ENCODE data around the gene HSP90AB1. TPM values are rescaled to one million over a fixed set of nuclear protein-coding genes. Genes with fewer than 3 reads are reported as not detected.

The HSP90AB1 gene
- total RNA-seq, 4 donors from 2014 or later = 356 to 729 (median 499) TPM

- TF ChIP-seq EP300 (IDR thresholded peaks at IDR 0.05) (no peak), POLR2A (IDR thresholded peaks at IDR 0.05; ENCODE audit: low read depth) (no peak), CTCF (IDR thresholded peaks at IDR 0.05) (no peak), POLR2AphosphoS5 (IDR thresholded peaks at IDR 0.05) (no peak)
- intact Hi-C loops (cut with DNase I) = no loop called here
- Histone ChIP-seq H3K36me3 (peaks cover 49 to 80% (median 78%) of the 10 kb centered on the region in 4 donors), H3K9me3 (no peaks in the 10 kb centered on the region), H3K4me3 (no peak overlapping the region), H3K27ac (replicated peaks in 1 of 4) (no peak overlapping the region), H3K27me3 (peaks cover 0 to 6% (median 2%) of the 10 kb centered on the region in 4 donors), H3K4me1 (peaks cover 3 to 5% (median 4%) of the 10 kb centered on the region in 4 donors)
- 79% methylated on average over 12 of the region's 12 CpGs for WGBS
- no peak for DNase-seq (ENCODE audit: extremely low spot score)
Observed at GRCh38 chr6:44302856-44303255, 56.0 kb downstream of the HSP90AB1 start.

Small RNAs within 50 kb of the gene (small RNA-seq; reads per million reads assigned to genes)
- 0 reads per million in 3 donors for gene RN7SL811P

Other genes with a start within 250 kb of the HSP90AB1 start
- gene MRPL14, start 119.6 kb upstream of the HSP90AB1 start, total RNA-seq = 10 to 100 TPM; 30.3 to 44.2 (median 41.1) TPM
- gene TMEM63B, start 119.5 kb upstream of the HSP90AB1 start, total RNA-seq = 10 to 100 TPM; 18.2 to 31.1 (median 23.3) TPM
- under 1 TPM in 3 of 4 donors, not detected in 1; 0.39 to 0.83 (median 0.50) TPM for gene CAPN11, start 88.3 kb upstream of the HSP90AB1 start, total RNA-seq
- gene MYMX, start 30.2 kb upstream of the HSP90AB1 start, total RNA-seq = not detected
- 100 to 1,000 TPM in 3 of 4 donors, 10 to 100 TPM in 1; 68.9 to 159 (median 138) TPM for gene SLC29A1, start 23.5 kb upstream of the HSP90AB1 start, total RNA-seq
- gene SLC35B2, start 10.4 kb downstream of the HSP90AB1 start, total RNA-seq = 10 to 100 TPM; 22.8 to 37.9 (median 32.6) TPM
- gene NFKBIE, start 18.4 kb downstream of the HSP90AB1 start, total RNA-seq = 10 to 100 TPM in 1 of 4 donors, 1 to 10 TPM in 3; 7.0 to 10.4 (median 8.5) TPM
- gene TMEM151B, start 23.3 kb downstream of the HSP90AB1 start, total RNA-seq = under 1 TPM; 0.39 to 0.98 (median 0.46) TPM
- 10 to 100 TPM in 1 of 4 donors, 1 to 10 TPM in 3; 6.6 to 10.2 (median 7.8) TPM for gene AARS2, start 66.2 kb downstream of the HSP90AB1 start, total RNA-seq
- not detected for gene SPATS1, start 95.5 kb downstream of the HSP90AB1 start, total RNA-seq
- 10 to 100 TPM; 18.4 to 25.4 (median 21.9) TPM for gene CDC5L, start 140.6 kb downstream of the HSP90AB1 start, total RNA-seq

All from esophagus muscularis mucosa (tissue), 4 donors.